HepG2 (cell line): ENCODE measurements around the gene SPNS2. TPM values are rescaled to one million over a fixed set of nuclear protein-coding genes. Genes with fewer than 3 reads are reported as not detected.
A peak's percentile ranks its signal among the peaks of the same experiment; 100 is the strongest.

ENCODE experiments used
- ATAC-seq: fragments of 200-7000 bp; cut with Tn5 transposase; 3 replicates; pipeline ENCODE4 v1.9.1; 2020; ENCODE audit warnings: mild to moderate bottlenecking, moderate library complexity
- BruUV-seq: library from RNA; stranded (reverse); fragments of 400-500 nt; replicated peaks from 2 replicates; lab custom pipeline; 2021; lab: Mats Ljungman, UMichigan
- CTCF ChIA-PET: fragments of 300-600 bp; formaldehyde crosslinking; extraction: SDS; loops from one replicate; lab custom pipeline; 2021; ENCODE audit warnings: low total read pairs, inconsistent platforms, low intra/inter-chr PET ratio; lab: Yijun Ruan, JAX
- POLR2A ChIA-PET: fragments of 350-600 bp; sonication (Branson Sonifier 250); formaldehyde crosslinking; loops from one replicate; lab custom pipeline; 2020; ENCODE audit warnings: antibody characterized with exemption, inconsistent platforms; lab: Yijun Ruan, JAX
- DNase-seq: peaks from one replicate; pipeline ENCODE4 v3.0.0-alpha.2; 2015; ENCODE audit warnings: low spot score
- FAIRE-seq: peaks from 3 replicates; lab custom pipeline; 2011; peaks lifted over from hg19 to GRCh38; lab: Jason Lieb, UNC
- H2AFZ ChIP-seq: one replicate; pipeline ENCODE4 v1.6.1; 2011; ENCODE audit warnings: low read length, inconsistent platforms
- H3K27ac ChIP-seq: fragments of 300-600 bp; 3 replicates; pipeline ENCODE4 v1.8.0; 2011; ENCODE audit warnings: mixed run types, mild to moderate bottlenecking, mixed read lengths, low read length, inconsistent platforms; ENCODE audit not compliant: insufficient read depth; ENCODE audit errors: extremely low read length
- H3K27me3 ChIP-seq, 2 experiments: fragments of 200-600 bp in 1 of 2; 2 replicates in 1 of 2; 3 replicates in 1 of 2; pipeline versions ENCODE4 v1.6.0 to v1.8.0; 2011; ENCODE audit warnings: low read length in 2 of 2, mild to moderate bottlenecking in 2 of 2, moderate library complexity in 2 of 2, inconsistent platforms in 1 of 2; ENCODE audit not compliant: insufficient read depth in 2 of 2, control insufficient read depth in 1 of 2
- H3K36me3 ChIP-seq, 2 experiments: fragments of 200-600 bp in 1 of 2; replicated peaks in 1 of 2; 2 replicates in 1 of 2; 3 replicates in 1 of 2; pipeline versions ENCODE4 v1.5.1 to v1.8.0; 2011; ENCODE audit warnings: low read length in 2 of 2, inconsistent platforms in 1 of 2; ENCODE audit not compliant: insufficient read depth in 2 of 2, control insufficient read depth in 1 of 2
- H3K4me1 ChIP-seq: 2 replicates; pipeline ENCODE4 v1.5.1; 2012; ENCODE audit warnings: low read length, inconsistent platforms; ENCODE audit not compliant: insufficient read depth
- H3K4me2 ChIP-seq: 2 replicates; pipeline ENCODE4 v1.6.0; 2011; ENCODE audit warnings: low read depth, low read length, inconsistent platforms
- H3K4me3 ChIP-seq, 3 experiments: fragments of 200-600 bp in 1 of 3; sonication (generic), shearing (Covaris generic) in 1 of 3; replicated peaks in 1 of 3; 2 replicates each; pipeline ENCODE4 v1.5.1; 2011 to 2016; ENCODE audit warnings: low read length in 3 of 3, inconsistent platforms in 2 of 3, low read depth in 2 of 3, mild to moderate bottlenecking in 2 of 3, control low read depth in 1 of 3, mixed read lengths in 1 of 3; ENCODE audit not compliant: insufficient read depth in 1 of 3
- H3K79me2 ChIP-seq: one replicate; pipeline ENCODE4 v1.6.1; 2011; ENCODE audit warnings: low read length, inconsistent platforms; ENCODE audit not compliant: insufficient read depth
- H3K9ac ChIP-seq: 2 replicates; pipeline ENCODE4 v1.6.0; 2011; ENCODE audit warnings: mild to moderate bottlenecking, low read depth, low read length, inconsistent platforms; ENCODE audit not compliant: insufficient read depth
- H3K9me3 ChIP-seq: 2 replicates; pipeline ENCODE4 v1.5.1; 2012; ENCODE audit warnings: mild to moderate bottlenecking, low read length
- H4K20me1 ChIP-seq: 2 replicates; pipeline ENCODE4 v1.6.0; 2011; ENCODE audit warnings: inconsistent platforms, mild to moderate bottlenecking, low read length, moderate library complexity; ENCODE audit not compliant: insufficient read depth
- AHDC1 ChIP-seq: sonication (generic); formaldehyde crosslinking; IDR thresholded peaks from 2 replicates; pipeline ENCODE4 v1.5.1; 2020; ENCODE audit warnings: mild to moderate bottlenecking, missing genetic modification reagents, borderline replicate concordance
- ARNT2 ChIP-seq: sonication (generic); formaldehyde crosslinking; IDR thresholded peaks from 2 replicates; pipeline ENCODE4 v1.8.0; 2022; ENCODE audit warnings: mild to moderate bottlenecking, low read depth, missing genetic modification reagents, moderate library complexity
- MAFK ChIP-seq, 2 experiments: IDR thresholded peaks in 1 of 2; conservative IDR thresholded peaks in 1 of 2; 2 replicates each; pipeline ENCODE4 v1.6.1; 2011; ENCODE audit warnings: improper control_type of control experiment in 2 of 2, low read length in 2 of 2
- PCBP2 ChIP-seq: fragments of 200-400 bp; formaldehyde crosslinking; optimal IDR thresholded peaks from 2 replicates; pipeline ENCODE3; 2018; ENCODE audit warnings: low read length, low read depth; ENCODE audit not compliant: poor library complexity, severe bottlenecking
- POLR2G ChIP-seq: fragments of 200-400 bp; formaldehyde crosslinking; IDR thresholded peaks from 2 replicates; pipeline ENCODE4 v1.6.1; 2018; ENCODE audit warnings: mild to moderate bottlenecking, low read depth, low read length, moderate library complexity
- ZBTB42 ChIP-seq: sonication (generic); formaldehyde crosslinking; IDR thresholded peaks from 2 replicates; pipeline ENCODE4 v1.5.0; 2020; ENCODE audit warnings: mild to moderate bottlenecking, missing genetic modification reagents
- ZNF543 ChIP-seq: sonication (generic); formaldehyde crosslinking; IDR thresholded peaks from 2 replicates; pipeline ENCODE4 v1.4.0; 2020; ENCODE audit warnings: mild to moderate bottlenecking, missing genetic modification reagents
- ZNF564 ChIP-seq: sonication (generic); formaldehyde crosslinking; IDR thresholded peaks from 2 replicates; pipeline ENCODE4 v1.8.1; 2023; ENCODE audit warnings: mild to moderate bottlenecking, missing genetic modification reagents
- ZNF614 ChIP-seq: IDR thresholded peaks from 2 replicates; pipeline ENCODE4 v1.6.1; 2018; ENCODE audit warnings: missing biosample characterization, missing genetic modification reagents, inconsistent platforms, borderline replicate concordance
- ZNF772 ChIP-seq: sonication (generic); formaldehyde crosslinking; IDR thresholded peaks from 2 replicates; pipeline ENCODE4 v1.5.0; 2020; ENCODE audit warnings: mild to moderate bottlenecking, missing genetic modification reagents
- WGBS: methylation state at CpG from one replicate; pipeline ENCODE4 v1.1.6; 2017; ENCODE audit warnings: low lambda C conversion rate; 5-methylcytosine and 5-hydroxymethylcytosine counted together
- in situ Hi-C: cut with HindIII; loops from 2 replicates; pipeline ENCODE4 v1.10.0; 2017; ENCODE audit warnings: low pct_unique_long_range_greater_than_20kb; ENCODE audit not compliant: extremely low pct_ligation_motif_present
- intact Hi-C: fragments of 100-400 bp; cut with micrococcal nuclease; formaldehyde crosslinking; loops from one replicate; pipeline ENCODE4 v1.10.0; 2022; ENCODE audit not compliant: unreplicated experiment
- polyA plus RNA-seq, 8 experiments: library from polyadenylated mRNA; depleted of rRNA in 3 of 8; stranded (reverse) in 7 of 8; unstranded in 1 of 8; fragments of >200 nt; fragmentation: Illumina TruSeq in 4 of 8; extraction: Trizol in 4 of 8; gene quantifications; 2 replicates each; pipeline versions ENCODE4 v1.2.1 to v1.2.3, GENCODE V29; 2011 to 2016; ENCODE audit warnings: low read depth in 4 of 8, missing spikeins in 1 of 8, mixed read lengths in 1 of 8; ENCODE audit not compliant: insufficient read depth in 1 of 8
- total RNA-seq, 5 experiments: library from RNA; depleted of rRNA; stranded (reverse); fragments of >200 nt; fragmentation: Illumina TruSeq; extraction: Trizol; gene quantifications; 2 replicates each; pipeline ENCODE4 v1.2.3, GENCODE V29; 2016; ENCODE audit warnings: low read depth in 1 of 5
- TF ChIP-seq, protein P1 (sequence below): sonication (generic); formaldehyde crosslinking; IDR thresholded peaks from 2 replicates; pipeline ENCODE4 v1.8.0; 2022; ENCODE audit warnings: mild to moderate bottlenecking, missing genetic modification reagents
- TF ChIP-seq, protein P2 (sequence below): sonication (generic); formaldehyde crosslinking; IDR thresholded peaks from 2 replicates; pipeline ENCODE4 v1.5.0; 2020; ENCODE audit warnings: missing genetic modification reagents, mild to moderate bottlenecking, borderline replicate concordance

Gene SPNS2
- total and polyA plus RNA-seq, 2 of the 13 experiments (the other 11 are each of a cell fraction or from before 2014, with no cell fraction given), result 0.01 TPM; not detected in 1

GRCh38 chr17:4545217-4545951 is 46.7 kb downstream of the SPNS2 start:
- CTCF ChIA-PET, result no interaction called here
- ATAC-seq (no peak), DNase-seq (no peak), FAIRE-seq (no peak)
- H3K4me3 ChIP-seq, result no peak overlapping the region
- H3K36me3 ChIP-seq, result peaks cover 50 to 86% of the 10 kb centered on the region in 2 experiments
- no peaks in the 10 kb centered on the region for H3K9me3 ChIP-seq
- no peaks in the 10 kb centered on the region for H4K20me1 ChIP-seq
- no peak overlapping the region for H2AFZ ChIP-seq
- no TSS peak for BruUV-seq
- H3K27ac ChIP-seq, result no peak overlapping the region
- H3K4me2 ChIP-seq, result no peak overlapping the region
- H3K9ac ChIP-seq, result no peak overlapping the region
- in situ Hi-C loops (no loop called here), intact Hi-C loops (no loop called here)
- POLR2A ChIA-PET, result no interaction called here
- H3K79me2 ChIP-seq, result no peaks in the 10 kb centered on the region
- WGBS, result over 99% methylated on average over 14 of the region's 32 CpGs
- H3K4me1 ChIP-seq, result peaks cover 7% of the 10 kb centered on the region; the same call in 1 of the 2 replicates
- H3K27me3 ChIP-seq, result no peaks in the 10 kb centered on the region
- TF ChIP-seq ZNF772 (no peak), MAFK (conservative IDR thresholded peaks at IDR 0.05 in 1 of 2, IDR thresholded peaks at IDR 0.05 in 1 of 2; ENCODE audit: low read length in 2 of 2) (no peak), ARNT2 (no peak), AHDC1 (CRISPR knock-in tag) (no peak), ZNF564 (no peak), ZBTB42 (CRISPR knock-in tag) (no peak), POLR2G (peak; percentile 6; the same call in 1 of the 2 replicates), ZNF614 (CRISPR knock-in tag) (no peak), PCBP2 (no peak), ZNF543 (CRISPR knock-in tag) (no peak)
- TF ChIP-seq, protein P1, sequence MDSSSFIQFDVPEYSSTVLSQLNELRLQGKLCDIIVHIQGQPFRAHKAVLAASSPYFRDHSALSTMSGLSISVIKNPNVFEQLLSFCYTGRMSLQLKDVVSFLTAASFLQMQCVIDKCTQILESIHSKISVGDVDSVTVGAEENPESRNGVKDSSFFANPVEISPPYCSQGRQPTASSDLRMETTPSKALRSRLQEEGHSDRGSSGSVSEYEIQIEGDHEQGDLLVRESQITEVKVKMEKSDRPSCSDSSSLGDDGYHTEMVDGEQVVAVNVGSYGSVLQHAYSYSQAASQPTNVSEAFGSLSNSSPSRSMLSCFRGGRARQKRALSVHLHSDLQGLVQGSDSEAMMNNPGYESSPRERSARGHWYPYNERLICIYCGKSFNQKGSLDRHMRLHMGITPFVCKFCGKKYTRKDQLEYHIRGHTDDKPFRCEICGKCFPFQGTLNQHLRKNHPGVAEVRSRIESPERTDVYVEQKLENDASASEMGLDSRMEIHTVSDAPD (CRISPR knock-in tag), result no peak
- TF ChIP-seq, protein P2, sequence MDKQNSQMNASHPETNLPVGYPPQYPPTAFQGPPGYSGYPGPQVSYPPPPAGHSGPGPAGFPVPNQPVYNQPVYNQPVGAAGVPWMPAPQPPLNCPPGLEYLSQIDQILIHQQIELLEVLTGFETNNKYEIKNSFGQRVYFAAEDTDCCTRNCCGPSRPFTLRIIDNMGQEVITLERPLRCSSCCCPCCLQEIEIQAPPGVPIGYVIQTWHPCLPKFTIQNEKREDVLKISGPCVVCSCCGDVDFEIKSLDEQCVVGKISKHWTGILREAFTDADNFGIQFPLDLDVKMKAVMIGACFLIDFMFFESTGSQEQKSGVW (CRISPR knock-in tag), result no peak
